ENCODE measurements around the gene METTL9.
"Not testable (repeated sequence)": the region's sequence is repeated elsewhere in the genome, so short reads cannot be mapped to it uniquely, and the experiment has no call there.

Gene METTL9

GRCh38 chr16:21599122-21600030 lies at the start of gene METTL9:
Gene METTL9 (plus strand): TSS chr16:21599577. CDS start chr16:21599734, 157 bp downstream.
- peak; percentile 96 for DNase-seq

- not testable (repeated sequence) for DNase-seq
Measured at GRCh38 chr16:21549975-21550374, 49.4 kb upstream of the METTL9 start.

GRCh38 chr16:21550435-21550834 lies 48.9 kb upstream of the METTL9 start:
- not testable (repeated sequence) for DNase-seq

- not testable (repeated sequence) for DNase-seq
Measured at GRCh38 chr16:21551076-21551475, 48.3 kb upstream of the METTL9 start.

- DNase-seq, result not testable (repeated sequence)
Measured at GRCh38 chr16:21551600-21551999, 47.8 kb upstream of the METTL9 start.

GRCh38 chr16:21553481-21554296 lies 45.7 kb upstream of the METTL9 start:
- not testable (repeated sequence) for DNase-seq

GRCh38 chr16:21554795-21555585 lies 44.4 kb upstream of the METTL9 start:
- peak; percentile 99 for DNase-seq

- not testable (repeated sequence) for DNase-seq
Measured at GRCh38 chr16:21555621-21556020, 43.8 kb upstream of the METTL9 start.

- not testable (repeated sequence) for DNase-seq
Measured at GRCh38 chr16:21556026-21556595, 43.3 kb upstream of the METTL9 start.

GRCh38 chr16:21556651-21557241 lies 42.6 kb upstream of the METTL9 start:
- DNase-seq, result not testable (repeated sequence)

GRCh38 chr16:21560462-21560861 lies 38.9 kb upstream of the METTL9 start:
- DNase-seq, result no peak

GRCh38 chr16:21563676-21564075 lies 35.7 kb upstream of the METTL9 start:
- DNase-seq, result no peak

GRCh38 chr16:21564367-21564766 lies 35.0 kb upstream of the METTL9 start:
- not testable (repeated sequence) for DNase-seq

- DNase-seq, result no peak
Measured at GRCh38 chr16:21565507-21565860, 33.9 kb upstream of the METTL9 start.

GRCh38 chr16:21565861-21566669 lies 33.3 kb upstream of the METTL9 start:
- no peak for DNase-seq

GRCh38 chr16:21566891-21567414 lies 32.4 kb upstream of the METTL9 start:
- DNase-seq, result no peak

GRCh38 chr16:21567496-21567895 lies 31.9 kb upstream of the METTL9 start:
- not testable (repeated sequence) for DNase-seq

GRCh38 chr16:21568502-21569189 lies 30.7 kb upstream of the METTL9 start:
- no peak for DNase-seq

- DNase-seq, result no peak
Measured at GRCh38 chr16:21570676-21571017, 28.7 kb upstream of the METTL9 start.

GRCh38 chr16:21573506-21573905 lies 25.9 kb upstream of the METTL9 start:
- not testable (repeated sequence) for DNase-seq
